Left colon (tissue), 2 donors: ENCODE results near the gene QDPR. TPM values are rescaled to one million over a fixed set of nuclear protein-coding genes. Genes with fewer than 3 reads are reported as not detected.
"Not testable (repeated sequence)": the region's sequence is repeated elsewhere in the genome, so short reads cannot be mapped to it uniquely, and the experiment has no call there.

Source experiments
- ATAC-seq: fragments of 200-7000 bp; cut with Tn5 transposase; one replicate; pipeline ENCODE4 v1.9.1; 2020; ENCODE audit warnings: mild to moderate bottlenecking, moderate library complexity
- DNase-seq, 2 donors: peaks; one replicate each; pipeline ENCODE4 v3.0.0-alpha.2; 2020
- intact Hi-C, 2 donors: fragments of 100-400 bp; cut with DNase I in 1 of 2; cut with micrococcal nuclease in 1 of 2; formaldehyde crosslinking; loops; one replicate each; pipeline versions ENCODE4 v1.11.2 to v1.14.0; 2022; cut with DNase I, micrococcal nuclease
- long read RNA-seq: library from polyadenylated mRNA; unstranded; transcript quantifications from one replicate; pipeline ENCODE4 v2.0.0, GENCODE V29; 2021
- total RNA-seq, 2 donors: library from RNA; stranded (reverse); fragmentation: NEBNext Ultra II Directional; extraction: Animal tissue kit (Norgen Biotek cat#: 25700); gene quantifications; one replicate each; pipeline ENCODE4 v1.2.1, GENCODE V29; 2021
- donor health status: DM: no; HTN: no; CAD: no.
- donor health status: DM: yes; HTN: yes; CAD: no.

QDPR gene
- total RNA-seq = 10 to 100 TPM; 16.9 to 23.7 TPM
- long read RNA-seq, transcript QDPR-201 (7 exons, 1,648 nt) = major isoform, 43 of 56 reads
- long read RNA-seq, partial matches to known transcripts = 0 of 56 reads
- long read RNA-seq, other reads (novel, unspliced or antisense) = 7 of 56 reads

- intact Hi-C loops = no loop called here
Observed at GRCh38 chr4:17511950-17512795, at the start of gene QDPR. Gene QDPR, minus strand, starts transcription at chr4:17512090. Its CDS starts 36 bp downstream, at chr4:17512054.

GRCh38 chr4:17561195-17561909 is 49.5 kb upstream of the QDPR start:
- intact Hi-C loops = no loop called here

More at GRCh38 chr4:17511950-17512795, at the start of gene QDPR:
- DNase-seq (peak; percentile 76 to 83), ATAC-seq (peak; percentile 93)

GRCh38 chr4:17560065-17560673 is 48.3 kb upstream of the QDPR start:
- intact Hi-C loops = no loop called here
- no peak for ATAC-seq

More at GRCh38 chr4:17561195-17561909, 49.5 kb upstream of the QDPR start:
- no peak for ATAC-seq
- no peak for DNase-seq

GRCh38 chr4:17559709-17560048 is 47.8 kb upstream of the QDPR start:
- intact Hi-C loops = no loop called here
- DNase-seq = no peak
- no peak for ATAC-seq

More at GRCh38 chr4:17560065-17560673, 48.3 kb upstream of the QDPR start:
- no peak for DNase-seq

- no peak for ATAC-seq
- intact Hi-C loops = no loop called here
- no peak for DNase-seq
Observed at GRCh38 chr4:17558941-17559708, 47.2 kb upstream of the QDPR start.

- DNase-seq (no peak), ATAC-seq (no peak)
- intact Hi-C loops = no loop called here
Observed at GRCh38 chr4:17557880-17558279, 46.0 kb upstream of the QDPR start.

- ATAC-seq (no peak), DNase-seq (no peak)
- intact Hi-C loops = no loop called here
Observed at GRCh38 chr4:17556498-17556897, 44.6 kb upstream of the QDPR start.

GRCh38 chr4:17554568-17554967 is 42.7 kb upstream of the QDPR start:
- intact Hi-C loops = no loop called here
- ATAC-seq (no peak), DNase-seq (no peak)

GRCh38 chr4:17552427-17552826 is 40.5 kb upstream of the QDPR start:
- intact Hi-C loops = no loop called here
- no peak for ATAC-seq
- no peak for DNase-seq

GRCh38 chr4:17550549-17550948 is 38.7 kb upstream of the QDPR start:
- intact Hi-C loops = no loop called here
- ATAC-seq (no peak), DNase-seq (no peak)

- no peak for DNase-seq
- intact Hi-C loops = loop anchor here in 1 of 2 donors (10.0 kb wide), 1 partner anchor 1038 kb away; no protein-coding TSS in a partner anchor
- no peak for ATAC-seq
Observed at GRCh38 chr4:17546678-17547077, 34.8 kb upstream of the QDPR start.

GRCh38 chr4:17546222-17546621 is 34.3 kb upstream of the QDPR start:
- DNase-seq = no peak
- intact Hi-C loops = loop anchor here in 1 of 2 donors (10.0 kb wide), 1 partner anchor 1039 kb away; no protein-coding TSS in a partner anchor
- ATAC-seq = no peak

GRCh38 chr4:17545374-17546140 is 33.7 kb upstream of the QDPR start:
- ATAC-seq (no peak), DNase-seq (no peak)
- intact Hi-C loops = loop anchor here in 1 of 2 donors (10.0 kb wide), 1 partner anchor 1039 kb away; no protein-coding TSS in a partner anchor

- intact Hi-C loops = loop anchor here in 1 of 2 donors (10.0 kb wide), 1 partner anchor 1040 kb away; no protein-coding TSS in a partner anchor
- no peak for DNase-seq
- ATAC-seq = peak; percentile 65
Observed at GRCh38 chr4:17544831-17545234, 32.9 kb upstream of the QDPR start.

- DNase-seq (peak in 1 of 2 donors; percentile 17), ATAC-seq (peak; percentile 87)
- intact Hi-C loops = loop anchor here in 1 of 2 donors (10.0 kb wide), 1 partner anchor 1041 kb away; no protein-coding TSS in a partner anchor
Observed at GRCh38 chr4:17544205-17544604, 32.3 kb upstream of the QDPR start.

GRCh38 chr4:17537060-17537459 is 25.2 kb upstream of the QDPR start:
- DNase-seq, ATAC-seq, intact Hi-C loops: not testable (repeated sequence)

- no peak for DNase-seq
- no peak for ATAC-seq
- intact Hi-C loops = no loop called here
Observed at GRCh38 chr4:17535906-17536305, 24.0 kb upstream of the QDPR start.

- no peak for ATAC-seq
- no peak for DNase-seq
- intact Hi-C loops = no loop called here
Observed at GRCh38 chr4:17535242-17535641, 23.4 kb upstream of the QDPR start.
